ENCODE data around the gene LOXL1. TPM values are rescaled to one million over a fixed set of nuclear protein-coding genes. Genes with fewer than 3 reads are reported as not detected.

LOXL1 gene
- total and polyA plus RNA-seq, 10 of the 15 experiments (the other 5 are each of a cell fraction or from before 2014, with no cell fraction given) = 0.07 to 0.15 TPM; not detected in 8

GRCh38 chr15:73968461-73968860 lies 42.2 kb downstream of the LOXL1 start (continued):
- TF ChIP-seq ZBTB40 (IDR thresholded peaks at IDR 0.05; ENCODE audit: borderline replicate concordance) = no peak

- ChIA-PET SMC1A (ENCODE audit: uncharacterized antibody, unreplicated experiment) (interaction anchor here (1.0 kb wide), 1 partner anchor 9 kb away, joined by 4 read pairs; no protein-coding TSS in a partner anchor), POLR2A (interaction anchor here (0.6 kb wide), 1 partner anchor 79 kb away, joined by 4 read pairs; no protein-coding TSS in a partner anchor), RAD21 (ENCODE audit: unreplicated experiment) (interaction anchor here (0.6 kb wide), 1 partner anchor 188 kb away, joined by 3 read pairs; no protein-coding TSS in a partner anchor), CTCF (interaction anchor here (1.4 to 4.5 kb wide), 4 partner anchors 10 to 95 kb away, joined by 3 to 33 read pairs (median 14); no protein-coding TSS in a partner anchor)
- no peak overlapping the region for H2AFZ ChIP-seq (ENCODE audit: control insufficient read depth, low read depth, low read length)
- H4K20me1 ChIP-seq (ENCODE audit: control insufficient read depth, insufficient read depth) = no peaks in the 10 kb centered on the region
- FAIRE-seq = no peak
- no peaks in the 10 kb centered on the region for H3K9me3 ChIP-seq (replicated peaks; ENCODE audit: control insufficient read depth, insufficient read depth, low read length)
- H3K36me3 ChIP-seq (ENCODE audit: control insufficient read depth in 2 of 2, insufficient read depth in 2 of 2, low read length in 1 of 2) = no peaks in the 10 kb centered on the region
- intact Hi-C loops (cut with micrococcal nuclease; ENCODE audit: unreplicated experiment) = no loop called here
- H3K4me3 ChIP-seq = no peak overlapping the region
- no peak overlapping the region for H3K27ac ChIP-seq (ENCODE audit: control insufficient read depth, insufficient read depth)
- no peak for ATAC-seq
- H3K4me1 ChIP-seq (ENCODE audit: control insufficient read depth, insufficient read depth, low read length) = peaks cover 22% of the 10 kb centered on the region
- in situ Hi-C loops (cut with MboI) = loop anchor here (10.0 kb wide), 1 partner anchor 336 kb away; no protein-coding TSS in a partner anchor
- WGBS (ENCODE audit: insufficient coverage, insufficient replicate concordance, low lambda C conversion rate, missing lambda C conversion rate) = 61% methylated on average over 6 of the region's 6 CpGs
- no peak overlapping the region for H3K4me2 ChIP-seq (ENCODE audit: control insufficient read depth, insufficient read depth)
- no peaks in the 10 kb centered on the region for H3K79me2 ChIP-seq (ENCODE audit: control insufficient read depth, insufficient read depth, low read length)
- BruUV-seq (replicated peaks) = no TSS peak
- DNase-seq (ENCODE audit: low read depth, low spot score) = no peak
- H3K27me3 ChIP-seq (replicated peaks in 1 of 2; ENCODE audit: control insufficient read depth in 2 of 2, insufficient read depth in 2 of 2, low read length in 1 of 2) = no peaks in the 10 kb centered on the region
- no peak overlapping the region for H3K9ac ChIP-seq (ENCODE audit: control insufficient read depth, insufficient read depth, low read length)
- TF ChIP-seq HDGF (IDR thresholded peaks at IDR 0.05) (no peak), TBL1XR1 (IDR thresholded peaks at IDR 0.05; ENCODE audit: low read depth, low read length) (no peak), ZNF622 (IDR thresholded peaks at IDR 0.05) (no peak), ZZZ3 (IDR thresholded peaks at IDR 0.05; ENCODE audit: control insufficient read depth, insufficient read length, low read depth) (no peak), HDAC6 (IDR thresholded peaks at IDR 0.05; ENCODE audit: unreplicated experiment) (no peak), ZNF274 (IDR thresholded peaks at IDR 0.05; ENCODE audit: insufficient read depth, insufficient read length) (no peak), SUZ12 (IDR thresholded peaks at IDR 0.05; ENCODE audit: unreplicated experiment) (no peak), POLR2A (IDR thresholded peaks at IDR 0.05; ENCODE audit: low read depth, low read length) (no peak), RELB (IDR thresholded peaks at IDR 0.05; ENCODE audit: low read depth) (no peak), RBBP5 (conservative IDR thresholded peaks at IDR 0.05) (no peak), NR2F1 (conservative IDR thresholded peaks at IDR 0.05) (no peak), RUNX3 (IDR thresholded peaks at IDR 0.05; ENCODE audit: low read length) (no peak), SREBF2 (IDR thresholded peaks at IDR 0.05; ENCODE audit: low read length) (no peak), SRF (IDR thresholded peaks at IDR 0.05; ENCODE audit: low read depth in 2 of 2, low read length in 2 of 2) (no peak), IRF4 (IDR thresholded peaks at IDR 0.05; ENCODE audit: low read depth, low read length) (no peak)
These were observed 43.0 kb downstream of the LOXL1 start for GRCh38 chr15:73969151-73969759.
